Measurements from ENCODE around the gene RMI2.

The RMI2 gene

DNA sequence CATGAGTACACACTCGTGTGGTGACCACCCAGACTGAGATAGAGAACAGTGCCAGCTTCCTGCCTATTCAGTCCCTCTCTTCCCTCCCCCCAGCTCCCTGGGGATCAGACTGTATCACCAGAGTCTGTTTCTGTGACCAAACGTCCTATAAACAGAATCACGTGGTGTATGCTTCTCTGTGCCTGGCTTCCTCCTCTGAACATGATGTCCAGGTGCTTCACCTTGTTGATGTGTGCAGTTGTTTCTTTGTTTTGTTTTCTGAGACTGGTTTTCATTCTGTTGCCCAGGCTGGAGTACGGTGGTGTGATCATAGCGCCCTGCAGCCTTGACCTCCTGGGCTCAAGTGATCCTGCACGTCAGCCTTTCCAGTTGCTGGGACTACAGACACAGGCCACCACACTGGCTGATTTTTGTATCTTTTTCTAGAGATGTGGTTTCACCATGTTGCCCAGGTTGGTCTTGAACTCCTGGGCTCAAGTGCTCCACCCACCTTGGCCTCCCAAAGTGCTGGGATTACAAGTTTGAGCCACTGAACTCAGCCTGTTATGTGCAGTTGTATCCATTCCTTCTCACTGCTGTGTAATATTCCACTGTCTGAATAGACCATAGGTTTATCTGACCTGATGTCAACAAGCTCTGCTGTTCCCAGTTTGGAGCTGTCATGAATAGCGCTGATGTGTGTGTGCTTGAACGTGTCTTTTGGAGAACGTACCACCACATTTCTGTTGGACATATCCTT, 35.2 kb upstream of the RMI2 start:
- no peak for DNase-seq (ENCODE audit: low spot score)

DNA sequence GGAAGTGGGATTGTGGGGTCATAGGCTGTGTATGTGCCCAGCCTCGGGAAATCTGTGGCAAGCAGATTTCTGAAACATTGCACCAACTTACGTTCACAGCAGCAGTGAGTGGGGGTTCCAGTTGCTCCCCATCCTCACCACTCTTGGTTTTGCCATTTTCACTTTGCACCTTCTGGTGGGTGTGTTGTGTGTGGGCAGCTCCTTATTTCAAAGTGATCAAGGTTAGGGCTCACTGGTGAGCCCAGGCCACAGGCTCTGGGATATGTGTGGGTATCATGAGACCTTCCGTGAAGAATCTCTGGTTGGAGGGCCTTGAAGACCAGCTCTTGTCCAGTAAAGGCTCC, 34.7 kb upstream of the RMI2 start:
- no peak for DNase-seq (ENCODE audit: low spot score)

DNA sequence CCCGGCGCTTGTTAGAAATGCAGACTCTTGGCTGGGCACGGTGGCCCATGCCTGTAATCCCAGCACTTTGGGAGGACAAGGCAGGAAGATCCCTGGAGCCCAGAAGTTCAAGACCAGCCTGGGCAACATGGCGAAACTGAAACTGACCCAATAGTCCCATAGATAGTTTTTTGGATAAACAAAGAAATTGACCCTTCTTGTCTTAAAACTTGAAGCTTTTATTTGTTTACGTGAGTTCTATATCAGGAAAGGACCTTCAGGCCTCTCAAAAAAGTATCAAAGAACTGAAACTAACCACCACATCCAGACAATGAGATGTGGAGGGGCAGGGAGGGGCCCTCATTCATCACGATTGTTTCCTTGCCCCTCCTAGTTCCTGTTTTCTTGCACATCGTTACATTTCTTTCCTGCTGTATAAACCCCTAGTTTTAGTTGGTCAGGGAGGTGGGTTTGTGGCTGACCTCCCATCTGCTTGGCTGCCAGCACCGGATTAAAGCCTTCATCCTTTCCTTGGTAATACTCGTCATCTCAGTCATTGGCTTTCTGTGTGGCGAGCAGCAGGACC, 34.2 kb upstream of the RMI2 start:
- no peak for DNase-seq (ENCODE audit: low spot score)

DNA sequence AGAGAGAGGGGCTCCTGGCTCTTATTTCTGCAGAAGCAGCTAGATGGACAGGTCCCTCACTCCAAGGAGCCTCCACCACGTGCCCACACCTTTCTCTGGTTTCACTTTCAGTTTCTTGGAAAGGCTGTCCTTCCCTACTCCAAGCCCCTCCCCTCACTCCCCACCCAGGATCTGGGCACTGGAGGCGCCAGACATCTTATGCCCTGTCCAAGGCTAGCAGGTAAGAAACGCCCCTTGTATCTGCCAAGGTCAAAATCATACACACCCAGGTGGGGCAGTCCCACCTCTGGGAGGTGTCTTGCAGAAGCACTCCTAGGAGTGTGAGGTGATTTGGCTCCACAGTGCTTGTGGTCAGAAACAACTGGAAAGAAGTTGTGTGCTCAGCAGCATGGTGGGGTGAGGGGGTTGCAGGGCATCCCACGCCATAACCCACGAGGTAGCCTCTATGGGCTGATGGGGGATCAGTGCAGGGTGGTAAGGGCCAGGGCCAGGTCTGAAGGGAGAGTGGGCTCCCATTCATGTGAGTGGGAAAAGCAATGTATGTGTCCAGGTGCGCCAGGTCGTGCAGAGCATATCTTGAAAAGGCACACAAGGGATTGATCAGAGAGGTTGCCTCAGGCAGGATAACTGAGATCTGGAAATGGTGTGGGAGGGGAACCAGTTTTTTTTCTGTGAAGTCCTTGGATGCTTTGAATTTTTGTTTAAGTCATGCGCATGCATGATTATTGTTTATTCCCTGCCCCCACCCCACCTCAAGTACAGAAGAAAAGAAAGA, 32.4 kb upstream of the RMI2 start:
- no peak for DNase-seq (ENCODE audit: low spot score)

DNA sequence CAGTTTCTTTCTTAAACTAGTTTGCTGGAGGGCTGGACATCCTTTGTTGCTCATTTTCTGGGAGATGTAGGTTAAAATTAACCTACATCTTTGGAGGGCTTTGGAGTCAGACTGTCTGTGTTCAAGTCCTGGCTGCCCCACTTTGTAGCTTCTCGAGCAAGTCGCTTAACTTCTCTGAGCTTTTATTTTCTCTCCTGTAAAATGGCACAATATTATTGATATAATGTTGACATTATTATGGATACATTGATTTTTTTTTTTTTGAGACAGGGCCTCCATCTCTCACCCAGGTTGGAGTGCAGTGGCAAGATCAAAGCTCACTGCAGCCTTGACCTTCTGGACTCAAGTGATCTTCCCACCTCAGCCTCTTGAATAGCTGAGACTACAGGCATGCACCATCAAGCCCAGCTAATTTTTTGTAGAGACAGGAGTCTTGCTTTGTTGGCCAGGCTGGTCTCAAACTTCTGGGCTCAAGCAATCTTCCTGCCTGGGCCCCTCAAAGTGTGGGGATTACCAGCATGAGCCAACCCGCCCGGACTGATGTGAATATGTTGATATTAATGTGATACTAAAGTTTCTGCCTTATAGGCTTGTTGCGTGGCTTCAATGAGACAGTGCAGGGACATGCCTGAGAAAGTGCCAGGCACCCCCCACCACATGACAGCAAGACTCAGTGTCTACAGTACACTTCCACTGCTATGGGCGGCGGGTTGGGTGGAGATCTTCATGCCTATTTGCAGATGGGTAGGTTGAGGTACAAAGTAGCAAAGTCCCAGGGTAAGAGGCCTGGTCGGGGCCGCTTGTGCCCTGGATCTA, 31.6 kb upstream of the RMI2 start:
- DNase-seq (ENCODE audit: low spot score): no peak

DNA sequence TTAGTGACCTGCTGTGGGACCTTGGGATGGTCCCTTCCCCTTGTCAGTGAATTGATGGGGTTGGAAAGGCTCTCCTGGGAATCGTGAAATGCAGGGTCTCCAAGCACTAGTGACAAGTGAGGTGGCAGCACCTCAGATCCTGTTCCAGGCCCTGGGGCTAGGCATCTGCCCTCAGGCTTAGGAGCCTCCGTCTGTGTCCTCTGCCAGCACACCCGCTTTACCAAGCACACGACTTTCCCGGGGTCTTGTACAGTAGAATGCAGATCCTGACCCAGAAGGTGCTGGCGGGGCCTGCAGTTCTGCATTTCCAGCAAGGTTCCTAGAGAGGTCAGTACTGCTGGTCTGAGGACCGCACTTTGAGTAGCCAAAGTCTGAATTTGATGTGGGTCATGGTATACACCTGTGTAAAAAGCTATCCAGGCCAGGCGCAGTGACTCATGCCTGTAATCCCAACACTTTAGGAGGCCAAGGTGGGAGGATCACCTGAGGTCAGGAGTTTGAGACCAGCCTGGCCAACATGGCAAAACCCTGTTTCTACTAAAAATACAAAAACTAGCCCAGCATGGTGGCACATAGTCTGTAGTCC, 30.9 kb upstream of the RMI2 start:
- DNase-seq (ENCODE audit: low spot score): no peak

DNA sequence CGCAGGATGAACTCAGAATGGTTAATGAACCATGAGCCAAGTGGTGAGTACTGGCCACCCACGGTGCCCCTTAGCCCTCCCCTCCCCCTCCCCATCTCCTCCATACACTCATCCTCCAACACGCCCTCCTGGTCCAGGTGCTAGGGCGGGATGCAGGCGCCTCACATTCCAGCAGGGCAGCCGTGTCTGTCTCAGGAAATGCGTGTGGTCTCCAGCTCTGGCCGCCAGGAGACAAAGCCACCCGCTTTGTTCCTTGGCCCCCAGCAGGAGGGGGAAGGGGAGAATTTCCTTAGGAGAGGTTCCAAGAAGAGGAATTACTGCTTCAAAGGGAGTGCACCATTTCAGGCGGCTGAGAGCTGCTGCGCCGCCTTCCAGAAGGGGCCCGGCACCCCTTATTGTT, 29.7 kb upstream of the RMI2 start:
- peak; percentile 81 for DNase-seq (ENCODE audit: low spot score)

DNA sequence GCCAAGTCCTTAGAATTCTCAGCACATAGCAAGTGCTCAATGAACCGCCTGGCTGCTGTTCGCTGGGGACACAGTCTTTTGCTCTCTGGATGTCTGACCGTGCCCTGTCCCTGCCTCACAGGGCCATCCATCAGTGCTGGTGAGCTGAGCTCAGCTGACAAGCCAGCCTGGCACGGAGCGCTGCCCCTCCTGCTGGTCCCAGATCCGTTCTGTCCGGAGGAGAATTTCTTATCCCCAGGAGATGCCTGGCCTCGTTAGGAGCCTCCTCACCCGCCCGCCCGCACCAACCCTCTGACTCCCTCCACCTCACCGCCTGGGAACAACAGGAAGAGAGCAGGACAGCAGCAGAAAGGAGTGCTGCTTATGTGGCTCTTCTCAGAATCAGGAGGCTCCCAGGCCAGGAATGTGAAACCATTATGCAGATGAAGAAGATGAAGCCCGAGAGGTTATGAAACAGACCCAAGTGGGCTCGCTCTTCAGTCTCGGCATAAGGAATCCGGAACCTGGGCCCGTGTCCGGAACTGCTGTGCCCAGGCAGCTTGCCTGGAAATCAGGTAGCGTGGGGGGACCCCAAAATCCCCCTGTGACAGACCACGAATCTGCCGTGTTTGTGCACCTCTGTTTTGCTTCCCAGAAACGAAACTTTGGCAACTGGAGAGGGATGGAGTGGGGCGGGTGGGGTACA, 28.8 kb upstream of the RMI2 start:
- peak; percentile 67 for DNase-seq (ENCODE audit: low spot score)

DNA sequence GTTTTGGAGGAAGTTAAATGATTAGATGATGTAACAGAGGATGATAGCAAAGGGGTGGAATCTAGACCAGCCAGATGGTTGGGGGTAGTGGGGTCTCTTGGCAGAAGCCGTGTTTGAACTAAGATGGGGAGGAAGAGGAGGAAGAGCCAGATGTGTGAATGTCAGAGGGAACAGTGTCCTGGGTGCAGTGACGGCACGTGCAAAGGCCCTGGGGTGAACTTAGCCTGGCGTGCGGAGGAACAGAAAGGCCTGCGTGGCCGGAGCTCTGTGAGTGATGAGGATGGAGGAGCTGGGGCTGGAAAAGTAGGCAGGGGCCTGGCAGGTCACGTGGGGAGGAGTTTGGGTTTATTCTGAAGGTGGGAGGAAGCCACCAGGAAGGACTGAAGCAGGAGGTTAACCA, 26.4 kb upstream of the RMI2 start:
- DNase-seq (ENCODE audit: low spot score): no peak

DNA sequence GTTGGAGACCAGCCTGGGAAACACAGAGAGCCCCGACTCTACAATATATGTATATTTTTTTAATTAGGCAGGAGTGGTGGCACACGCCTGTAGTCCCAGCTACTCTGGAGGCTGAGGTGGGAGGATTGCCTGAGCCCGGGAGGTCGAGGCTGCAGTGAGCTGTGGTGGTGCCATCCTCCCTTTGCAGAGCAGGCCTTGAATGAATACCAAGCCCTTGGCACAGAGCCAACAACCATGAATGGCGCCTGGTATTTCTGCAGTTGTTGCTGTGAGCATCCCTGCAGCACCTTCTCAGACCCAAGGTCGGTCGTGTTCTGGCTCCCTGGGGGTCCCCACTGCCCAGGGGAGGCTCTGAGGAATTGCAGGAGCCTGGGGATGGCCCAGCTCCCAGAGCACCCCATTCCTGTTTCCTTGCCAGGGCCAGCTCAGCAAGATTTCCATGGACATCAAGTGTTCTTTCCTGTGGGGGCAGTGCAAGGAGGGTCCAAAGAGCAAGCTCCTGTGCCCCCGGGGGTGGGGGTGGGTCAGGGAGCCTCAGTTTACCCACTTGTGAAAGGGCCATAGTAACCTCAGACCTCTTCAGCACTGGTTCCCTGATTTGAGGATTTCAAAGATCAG, 25.6 kb upstream of the RMI2 start:
- DNase-seq (ENCODE audit: low spot score): no peak

DNA sequence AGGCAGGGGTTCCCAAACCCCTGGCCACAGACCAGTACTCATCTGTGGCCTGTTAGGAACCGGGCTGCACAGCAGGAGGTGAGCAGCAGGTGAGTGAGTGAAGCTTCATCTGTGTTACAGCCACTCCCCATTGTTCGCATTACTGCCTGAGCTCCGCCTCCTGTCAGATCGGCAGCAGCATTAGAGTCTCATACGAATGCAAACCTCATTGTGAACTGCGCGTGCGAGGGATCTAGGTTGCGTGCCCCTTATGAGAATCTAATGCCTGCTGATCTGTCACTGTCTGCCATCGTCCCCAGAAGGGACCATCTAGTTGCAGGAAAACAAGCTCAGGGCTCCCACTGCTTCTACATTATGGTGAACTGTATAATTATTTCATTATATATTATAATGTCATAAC, 25.1 kb upstream of the RMI2 start:
- no peak for DNase-seq (ENCODE audit: low spot score)

DNA sequence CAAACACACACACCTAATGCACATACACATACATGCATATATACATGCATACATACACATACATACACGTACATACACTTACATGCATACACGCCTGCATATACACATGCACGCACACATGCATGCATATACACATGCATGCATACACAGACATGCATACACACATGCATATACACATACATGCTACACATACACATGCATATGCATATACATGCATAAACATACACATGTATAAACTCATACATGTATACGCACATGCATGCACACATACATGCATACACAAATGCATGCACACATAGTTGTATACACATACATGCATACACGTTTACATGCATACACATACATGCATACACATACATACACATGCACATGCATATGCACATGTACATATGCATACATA, 23.6 kb upstream of the RMI2 start:
- DNase-seq (ENCODE audit: low spot score): no peak

DNA sequence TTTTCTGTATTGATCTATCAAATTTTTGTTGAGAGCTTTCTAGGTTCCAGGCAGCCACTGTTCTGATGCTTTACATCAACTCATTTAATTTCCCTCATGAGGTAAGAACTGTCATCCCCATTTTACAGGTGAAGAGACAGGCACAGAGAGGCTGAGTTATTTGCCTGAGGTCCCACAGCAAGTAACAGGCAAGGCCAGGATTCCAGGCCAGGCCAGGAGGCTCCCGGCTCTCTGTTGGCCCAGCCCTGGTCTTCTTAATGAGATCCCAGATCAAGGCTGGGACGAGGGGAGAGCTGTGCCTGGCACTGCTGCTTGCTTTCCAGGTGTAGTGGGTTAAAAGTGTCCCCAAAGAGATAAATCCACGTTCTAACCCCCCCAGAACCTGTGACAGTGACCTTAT, 22.4 kb upstream of the RMI2 start:
- DNase-seq (ENCODE audit: low spot score): no peak

DNA sequence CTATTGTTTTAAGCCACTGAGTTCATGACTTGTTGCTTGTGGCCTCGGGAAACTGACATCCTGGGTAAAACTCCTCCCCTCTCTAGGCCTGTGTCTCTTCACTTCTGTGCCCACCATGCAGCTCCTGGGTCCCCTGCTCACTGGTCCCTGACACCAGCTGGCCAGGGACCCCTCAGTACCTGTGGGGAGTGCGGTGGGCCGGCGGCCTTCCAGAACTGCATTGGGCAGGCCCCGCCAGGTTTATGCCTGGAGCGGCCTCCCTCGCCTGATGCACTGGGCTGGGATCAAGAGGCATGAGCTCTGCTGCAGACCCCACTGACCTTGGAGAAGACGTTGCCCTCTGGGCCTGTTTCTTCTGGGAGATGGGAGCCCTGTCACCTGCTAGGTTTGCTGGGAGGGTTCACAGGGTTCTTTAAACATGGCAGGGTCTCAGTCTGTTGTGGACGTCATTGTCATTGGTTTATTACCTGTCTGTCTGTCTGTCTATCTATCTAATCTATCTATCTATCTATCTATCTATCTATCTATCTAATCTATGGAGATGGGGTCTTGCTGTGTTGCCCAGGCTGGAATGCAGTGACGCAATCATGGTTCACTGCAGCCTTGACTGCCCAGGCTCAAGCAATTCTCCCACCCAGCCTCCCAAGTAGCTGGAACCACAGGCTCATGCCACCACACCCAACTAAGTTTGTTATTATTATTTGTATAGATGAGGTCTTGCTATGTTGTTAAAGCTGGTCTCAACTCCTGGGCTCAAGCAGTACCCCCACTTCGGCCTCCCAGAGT, 21.5 kb upstream of the RMI2 start:
- DNase-seq (ENCODE audit: low spot score): no peak

DNA sequence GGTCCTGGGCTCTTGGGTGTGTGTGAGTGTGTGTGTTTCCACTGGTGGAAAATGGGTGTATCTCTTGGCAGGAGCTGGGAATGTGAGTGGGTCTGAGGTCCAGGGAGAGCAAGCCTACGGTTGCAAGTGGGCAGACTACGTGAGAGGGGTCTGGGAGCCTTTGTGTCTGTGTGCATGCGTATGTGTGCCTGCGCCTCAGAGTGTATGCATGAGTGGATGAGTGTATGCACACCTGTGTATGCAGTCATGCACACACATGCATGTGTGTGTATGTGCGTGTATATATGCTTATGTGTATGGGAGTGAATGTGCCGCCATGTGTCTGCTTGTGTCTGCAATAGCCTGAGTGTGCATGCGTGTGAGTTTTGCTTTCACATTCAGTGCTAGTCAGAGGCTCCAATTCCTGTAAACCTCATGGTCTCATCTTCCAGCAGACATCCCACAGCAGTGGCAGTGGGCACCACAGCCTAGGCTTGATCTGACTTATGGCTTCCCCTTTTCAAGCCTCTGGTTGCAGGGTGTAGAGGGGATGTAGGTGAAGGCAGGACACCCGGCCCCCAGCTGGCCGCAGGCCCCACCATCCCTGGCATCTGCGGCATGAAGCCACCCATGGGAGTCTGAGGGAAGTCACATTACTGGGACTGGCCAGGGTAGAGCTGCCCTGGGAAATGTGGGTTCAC, 19.7 kb upstream of the RMI2 start:
- no peak for DNase-seq (ENCODE audit: low spot score)

DNA sequence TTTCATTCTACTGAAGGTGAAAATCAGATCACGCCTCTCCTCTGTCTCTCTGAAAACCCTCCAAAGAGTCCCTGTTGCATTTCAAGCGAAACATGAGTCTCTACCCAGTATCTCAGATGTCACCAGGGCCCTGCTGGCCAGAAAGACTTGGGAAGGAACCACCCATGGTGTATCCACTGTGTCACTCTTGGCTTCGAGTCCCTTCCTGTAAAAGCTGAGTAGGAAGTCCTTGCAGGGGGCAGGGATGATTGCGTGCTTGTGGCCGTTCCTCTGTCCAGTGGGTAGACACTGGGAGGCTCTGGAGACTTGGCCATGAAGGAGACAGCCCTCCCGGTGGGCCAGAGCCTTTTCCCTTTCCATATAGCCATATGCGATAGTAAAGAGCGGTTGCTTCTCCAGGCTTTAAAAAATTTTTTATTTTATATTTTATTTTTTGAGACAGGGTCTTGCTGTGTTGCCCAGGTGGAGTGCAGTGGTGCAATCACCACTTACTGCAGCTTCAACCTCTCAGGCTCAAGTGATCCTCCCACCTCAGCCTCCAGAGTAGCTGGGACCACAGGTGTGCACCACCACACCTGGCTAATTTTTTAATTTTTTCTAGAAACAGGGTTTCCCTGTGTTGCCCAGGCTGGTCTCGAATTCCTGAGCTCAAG, 19.0 kb upstream of the RMI2 start:
- DNase-seq (ENCODE audit: low spot score): no peak

DNA sequence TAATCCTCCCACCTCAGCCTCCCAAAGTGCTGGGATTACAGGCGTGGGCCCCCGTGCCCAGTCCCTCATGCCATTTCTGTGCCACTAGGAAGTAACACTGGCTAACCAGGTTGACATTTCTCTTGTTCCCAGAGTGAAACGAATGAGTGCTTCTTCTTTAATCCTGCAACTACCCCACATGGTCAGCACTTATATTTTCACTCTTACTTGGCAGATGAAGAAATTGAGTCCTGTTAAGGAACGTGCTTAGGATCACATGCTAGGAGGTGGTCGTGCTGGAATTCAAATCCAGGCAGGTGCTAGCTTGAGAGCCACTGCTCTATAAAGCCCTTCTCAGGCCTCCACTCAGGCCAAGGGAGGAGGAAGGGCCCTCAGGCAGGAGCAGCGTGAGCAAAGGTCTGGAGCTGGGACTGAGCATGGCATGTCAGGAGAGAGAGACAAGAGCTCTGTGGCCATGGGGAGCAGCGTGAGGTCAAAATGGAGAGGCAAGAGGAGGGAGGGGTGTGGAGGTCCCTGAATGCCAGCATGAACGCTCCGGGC, 18.5 kb upstream of the RMI2 start:
- DNase-seq (ENCODE audit: low spot score): no peak

DNA sequence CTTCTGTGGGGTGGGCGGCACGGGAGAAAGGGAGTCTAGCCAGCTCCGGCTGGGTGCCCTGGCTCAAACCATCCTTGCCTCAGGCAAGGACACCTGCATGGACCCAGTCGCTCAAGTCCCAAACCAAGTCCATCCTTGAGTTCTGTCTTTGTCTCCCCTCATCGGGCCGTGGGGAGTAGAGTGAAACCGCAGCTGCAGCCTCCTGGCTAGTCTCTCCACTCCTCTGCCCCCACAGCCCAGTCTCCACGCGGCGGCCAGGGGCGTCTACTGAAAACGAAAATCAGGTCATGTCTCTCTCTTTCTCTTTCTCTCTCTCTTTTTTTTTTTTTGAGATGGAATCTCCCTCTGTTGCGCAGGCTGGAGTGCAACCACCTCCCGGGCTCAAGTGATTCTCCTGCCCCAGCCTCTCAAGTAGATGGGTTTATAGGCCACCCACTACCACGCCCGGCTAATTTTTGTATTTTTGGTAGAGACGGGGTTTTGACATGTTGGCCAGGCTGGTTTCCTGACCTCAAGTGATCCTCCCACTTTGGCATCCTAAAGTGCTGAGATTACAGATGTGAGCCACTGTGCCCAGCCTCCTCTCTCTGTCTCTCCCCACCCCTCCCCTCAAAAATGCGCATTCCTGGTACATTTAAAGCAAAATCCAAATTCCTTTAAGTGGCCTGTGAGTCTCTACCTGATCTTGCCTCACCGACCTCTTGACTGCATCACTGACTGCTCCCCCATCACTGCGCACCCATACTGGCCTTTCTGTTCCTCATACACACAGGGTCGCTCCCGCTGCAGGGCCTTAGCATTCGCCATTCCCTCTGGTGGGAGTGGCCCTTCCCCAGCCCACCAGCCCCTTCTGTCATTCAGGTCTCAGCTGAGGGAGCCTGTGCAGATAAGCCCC, 17.7 kb upstream of the RMI2 start:
- DNase-seq (ENCODE audit: low spot score): no peak

Measured in ecto neural progenitor cell (in vitro differentiated cells).